Activated T-cell treated with anti-CD3 and anti-CD28 coated beads for 4 hours (primary cell): ENCODE measurements around the gene KIAA2012.

Experiments
- DNase-seq: peaks from one replicate; pipeline ENCODE4 v3.0.0-alpha.2; 2020

KIAA2012 gene

GRCh38 chr2:202090530-202090929, 17.5 kb downstream of the KIAA2012 start:
- DNase-seq, result no peak

GRCh38 chr2:202091476-202091875, 18.4 kb downstream of the KIAA2012 start:
- no peak for DNase-seq

GRCh38 chr2:202094426-202094986, 21.5 kb downstream of the KIAA2012 start:
- no peak for DNase-seq

GRCh38 chr2:202095235-202095634, 22.2 kb downstream of the KIAA2012 start:
- DNase-seq, result no peak

- no peak for DNase-seq
Measured at GRCh38 chr2:202096736-202097135, 23.7 kb downstream of the KIAA2012 start.

- DNase-seq, result no peak
Measured at GRCh38 chr2:202098291-202098690, 25.2 kb downstream of the KIAA2012 start.

- no peak for DNase-seq
Measured at GRCh38 chr2:202099515-202099914, 26.5 kb downstream of the KIAA2012 start.

GRCh38 chr2:202100176-202100575, 27.1 kb downstream of the KIAA2012 start:
- no peak for DNase-seq

GRCh38 chr2:202101026-202101579, 28.0 kb downstream of the KIAA2012 start:
- no peak for DNase-seq

GRCh38 chr2:202102425-202103000, 29.5 kb downstream of the KIAA2012 start:
- DNase-seq, result no peak

GRCh38 chr2:202104286-202104870, 31.3 kb downstream of the KIAA2012 start:
- DNase-seq, result no peak

GRCh38 chr2:202105025-202105424, 32.0 kb downstream of the KIAA2012 start:
- DNase-seq, result no peak

- DNase-seq, result no peak
Measured at GRCh38 chr2:202108345-202108744, 35.3 kb downstream of the KIAA2012 start.

- DNase-seq, result no peak
Measured at GRCh38 chr2:202109139-202109736, 36.2 kb downstream of the KIAA2012 start.

GRCh38 chr2:202109737-202110184, 36.7 kb downstream of the KIAA2012 start:
- no peak for DNase-seq

- no peak for DNase-seq
Measured at GRCh38 chr2:202110491-202110890, 37.4 kb downstream of the KIAA2012 start.

GRCh38 chr2:202112041-202112440, 39.0 kb downstream of the KIAA2012 start:
- DNase-seq, result no peak

GRCh38 chr2:202113571-202114142, 40.6 kb downstream of the KIAA2012 start:
- DNase-seq, result no peak

GRCh38 chr2:202114291-202114690, 41.2 kb downstream of the KIAA2012 start:
- DNase-seq, result no peak

- no peak for DNase-seq
Measured at GRCh38 chr2:202114795-202115194, 41.7 kb downstream of the KIAA2012 start.

GRCh38 chr2:202115479-202115971, 42.5 kb downstream of the KIAA2012 start:
- DNase-seq, result no peak

GRCh38 chr2:202116691-202117090, 43.6 kb downstream of the KIAA2012 start:
- DNase-seq, result no peak

- DNase-seq, result no peak
Measured at GRCh38 chr2:202118168-202118567, 45.1 kb downstream of the KIAA2012 start.
